Activated CD8-positive, alpha-beta T cell treated with anti-CD3 and anti-CD28 coated beads, Interleukin-2, amount 10 ng/mL, durations not matched to agents 7 days and 5 days (primary cell): Measurements from ENCODE around the gene PPP2R5A. TPM values are rescaled to one million over a fixed set of nuclear protein-coding genes. Genes with fewer than 3 reads are reported as not detected.
"Not testable (repeated sequence)": the region's sequence is repeated elsewhere in the genome, so short reads cannot be mapped to it uniquely, and the experiment has no call there.

Experiments used
- ATAC-seq: fragments of 150-1000 bp; cut with Tn5 transposase; one replicate; pipeline ENCODE4 v1.10.0; 2021; ENCODE audit warnings: moderate library complexity
- CTCF ChIA-PET: fragments of 350-600 bp; sonication (Branson Sonifier 250); formaldehyde crosslinking; loops from one replicate; lab custom pipeline; 2021; ENCODE audit warnings: antibody characterized with exemption; lab: Charles Lee
- POLR2A ChIA-PET: fragments of 350-600 bp; sonication (Branson Sonifier 250); formaldehyde crosslinking; loops from one replicate; lab custom pipeline; 2021; ENCODE audit warnings: antibody characterized with exemption; lab: Charles Lee
- DNase-seq: peaks from one replicate; pipeline ENCODE4 v3.0.0-alpha.2; 2020
- H3K27ac Mint-ChIP-seq: one replicate; pipeline ENCODE4 v1.8.0; 2021; ENCODE audit warnings: mild to moderate bottlenecking, mixed read lengths
- H3K27me3 Mint-ChIP-seq: one replicate; pipeline ENCODE4 v1.8.0; 2021; ENCODE audit warnings: low read depth, mixed read lengths
- H3K36me3 Mint-ChIP-seq: one replicate; pipeline ENCODE4 v1.8.0; 2021; ENCODE audit warnings: low read depth, mixed read lengths
- H3K4me1 Mint-ChIP-seq: one replicate; pipeline ENCODE4 v1.8.0; 2021; ENCODE audit warnings: low read depth, mixed read lengths
- H3K4me3 Mint-ChIP-seq: one replicate; pipeline ENCODE4 v1.8.0; 2021; ENCODE audit warnings: mild to moderate bottlenecking, mixed read lengths
- H3K9me3 Mint-ChIP-seq: one replicate; pipeline ENCODE4 v1.8.0; 2022; ENCODE audit warnings: mixed read lengths; ENCODE audit not compliant: insufficient read depth
- total RNA-seq, 2 experiments: library from RNA; stranded (reverse); gene quantifications; one replicate each; pipeline ENCODE4 v1.2.3, GENCODE V29; 2021

PPP2R5A gene
- total RNA-seq, 2 experiments from 2014 or later = 66.7 to 72.3 TPM

GRCh38 chr1:212386029-212386428 lies 100.8 kb downstream of the PPP2R5A start:
- no peak for DNase-seq
- H3K4me1 Mint-ChIP-seq = peaks cover 7% of the 10 kb centered on the region
- H3K27me3 Mint-ChIP-seq = no peaks in the 10 kb centered on the region
- H3K27ac Mint-ChIP-seq = peak overlapping the region; percentile 9
- CTCF ChIA-PET = interaction anchor here (1.8 kb wide), 1 partner anchor 18 kb away, joined by 5 read pairs; no protein-coding TSS in a partner anchor
- no peak overlapping the region for H3K4me3 Mint-ChIP-seq
- ATAC-seq = no peak
- POLR2A ChIA-PET = no interaction called here
- peaks cover 55% of the 10 kb centered on the region for H3K36me3 Mint-ChIP-seq
- peaks cover 6% of the 10 kb centered on the region for H3K9me3 Mint-ChIP-seq

GRCh38 chr1:212388985-212389716 lies 103.9 kb downstream of the PPP2R5A start:
- peaks cover 11% of the 10 kb centered on the region for H3K4me1 Mint-ChIP-seq
- ChIA-PET CTCF (interaction anchor here (1.1 to 1.3 kb wide), 3 partner anchors 22 to 354 kb away, joined by 3 to 4 read pairs (median 3); partner anchors contain the start of genes DTL and INTS7), POLR2A (no interaction called here)

DNA sequence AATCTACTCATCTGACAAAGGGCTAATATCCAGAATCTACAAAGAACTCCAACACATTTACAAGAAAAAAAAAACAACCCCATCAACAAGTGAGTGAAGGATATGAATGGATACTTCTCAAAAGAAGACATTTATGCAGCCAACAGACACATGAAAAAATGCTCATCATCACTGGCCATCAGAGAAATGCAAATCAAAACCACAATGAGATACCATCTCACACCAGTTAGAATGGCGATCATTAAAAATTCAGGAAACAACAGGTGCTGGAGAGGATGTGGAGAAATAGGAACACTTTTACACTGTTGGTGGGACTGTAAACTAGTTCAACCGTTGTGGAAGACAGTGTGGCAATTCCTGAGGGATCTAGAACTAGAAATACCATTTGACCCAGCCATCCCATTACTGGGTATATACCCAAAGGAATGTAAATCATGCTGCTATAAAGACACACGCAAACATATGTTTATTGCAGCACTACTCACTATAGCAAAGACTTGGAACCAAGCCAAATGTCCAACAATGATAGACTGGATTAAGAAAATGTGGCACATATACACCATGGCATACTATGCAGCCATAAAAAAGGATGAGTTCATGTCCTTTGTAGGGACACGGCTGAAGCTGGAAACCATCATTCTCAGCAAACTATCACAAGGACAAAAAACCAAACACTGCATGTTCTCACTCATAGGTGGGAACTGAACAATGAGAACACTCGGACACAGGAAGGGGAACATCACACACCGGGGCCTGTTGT lies 110.6 kb downstream of the PPP2R5A start:
- H3K4me3 Mint-ChIP-seq, H3K4me1 Mint-ChIP-seq, H3K27me3 Mint-ChIP-seq, H3K27ac Mint-ChIP-seq, CTCF ChIA-PET, ATAC-seq, DNase-seq, POLR2A ChIA-PET: not testable (repeated sequence)
- Mint-ChIP-seq H3K9me3 (peaks cover 18% of the 10 kb centered on the region), H3K36me3 (peaks cover 65% of the 10 kb centered on the region)

More at GRCh38 chr1:212388985-212389716, 103.9 kb downstream of the PPP2R5A start:
- H3K9me3 Mint-ChIP-seq = peaks cover 6% of the 10 kb centered on the region
- DNase-seq (no peak), ATAC-seq (no peak)
- no peak overlapping the region for H3K27ac Mint-ChIP-seq
- no peaks in the 10 kb centered on the region for H3K27me3 Mint-ChIP-seq
- H3K36me3 Mint-ChIP-seq = peaks cover 66% of the 10 kb centered on the region
- H3K4me3 Mint-ChIP-seq = no peak overlapping the region

DNA sequence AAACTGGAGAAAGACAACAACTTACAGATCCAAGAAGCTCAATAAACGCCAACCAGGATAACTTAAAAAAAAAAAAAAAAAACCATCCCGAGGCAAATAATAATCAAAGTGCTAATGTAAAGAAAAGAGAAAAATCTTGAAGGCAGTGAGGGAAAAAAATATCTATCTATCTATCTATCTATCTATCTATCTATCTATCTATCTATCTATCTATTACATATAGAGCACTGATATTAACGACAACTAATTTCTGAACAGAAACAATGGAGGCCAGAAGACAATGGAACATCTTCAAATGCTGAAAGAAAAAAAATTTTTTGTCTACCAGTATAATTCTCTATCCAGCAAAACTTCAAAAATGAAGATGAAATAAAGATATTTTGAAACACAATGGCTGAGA lies 111.4 kb downstream of the PPP2R5A start:
- no peak overlapping the region for H3K27ac Mint-ChIP-seq
- peaks cover 60% of the 10 kb centered on the region for H3K36me3 Mint-ChIP-seq
- DNase-seq = no peak
- peaks cover under 1% of the 10 kb centered on the region for H3K4me1 Mint-ChIP-seq
- CTCF ChIA-PET = interaction anchor here (0.9 kb wide), 1 partner anchor 59 kb away, joined by 4 read pairs; no protein-coding TSS in a partner anchor
- no peaks in the 10 kb centered on the region for H3K27me3 Mint-ChIP-seq
- no peak for ATAC-seq
- POLR2A ChIA-PET = no interaction called here
- peaks cover 18% of the 10 kb centered on the region for H3K9me3 Mint-ChIP-seq
- H3K4me3 Mint-ChIP-seq = no peak overlapping the region

DNA sequence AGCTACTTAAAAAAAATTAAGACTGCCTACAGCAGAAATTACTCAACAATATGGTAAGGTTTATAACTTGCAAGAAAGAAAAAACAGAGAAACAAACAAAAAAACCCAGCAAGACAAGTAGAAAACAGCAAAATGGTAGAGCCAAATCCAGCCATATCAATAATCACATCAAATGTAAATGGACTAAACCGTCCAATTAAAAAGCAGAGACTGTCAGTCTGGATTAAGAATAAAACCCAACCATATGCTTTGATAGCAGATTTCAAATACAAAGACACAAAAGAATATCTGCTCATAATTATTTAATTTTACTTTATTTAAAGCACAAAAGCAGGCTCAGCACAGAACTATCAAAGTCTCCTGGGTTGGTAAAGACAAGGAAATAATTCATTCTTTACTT lies 112.0 kb downstream of the PPP2R5A start:
- ChIA-PET POLR2A (no interaction called here), CTCF (interaction anchor here (0.9 kb wide), 1 partner anchor 59 kb away, joined by 4 read pairs; no protein-coding TSS in a partner anchor)
- H3K27me3 Mint-ChIP-seq = no peaks in the 10 kb centered on the region
- no peaks in the 10 kb centered on the region for H3K4me1 Mint-ChIP-seq
- H3K36me3 Mint-ChIP-seq = peaks cover 60% of the 10 kb centered on the region
- H3K4me3 Mint-ChIP-seq = no peak overlapping the region
- H3K9me3 Mint-ChIP-seq = peaks cover 18% of the 10 kb centered on the region
- ATAC-seq (no peak), DNase-seq (no peak)
- no peak overlapping the region for H3K27ac Mint-ChIP-seq

DNA sequence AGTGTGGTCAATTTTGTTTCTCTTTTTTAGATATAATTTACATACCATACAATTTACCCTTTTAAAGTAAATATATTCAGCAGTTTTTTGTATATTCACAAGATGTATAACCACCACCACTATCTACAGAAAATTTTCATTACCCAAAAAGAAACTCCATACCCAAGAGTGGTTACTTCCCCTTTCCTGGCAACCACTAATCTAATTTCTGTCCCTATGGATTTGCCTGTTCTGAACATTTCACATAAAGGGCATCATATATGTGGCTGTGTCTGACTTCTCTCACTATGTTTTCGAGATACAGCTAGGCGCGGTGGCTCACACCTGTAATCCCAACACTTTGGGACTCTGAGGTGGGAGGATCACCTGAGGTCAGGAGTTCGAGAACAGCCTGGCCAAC lies 115.8 kb downstream of the PPP2R5A start:
- CTCF ChIA-PET = no interaction called here

DNA sequence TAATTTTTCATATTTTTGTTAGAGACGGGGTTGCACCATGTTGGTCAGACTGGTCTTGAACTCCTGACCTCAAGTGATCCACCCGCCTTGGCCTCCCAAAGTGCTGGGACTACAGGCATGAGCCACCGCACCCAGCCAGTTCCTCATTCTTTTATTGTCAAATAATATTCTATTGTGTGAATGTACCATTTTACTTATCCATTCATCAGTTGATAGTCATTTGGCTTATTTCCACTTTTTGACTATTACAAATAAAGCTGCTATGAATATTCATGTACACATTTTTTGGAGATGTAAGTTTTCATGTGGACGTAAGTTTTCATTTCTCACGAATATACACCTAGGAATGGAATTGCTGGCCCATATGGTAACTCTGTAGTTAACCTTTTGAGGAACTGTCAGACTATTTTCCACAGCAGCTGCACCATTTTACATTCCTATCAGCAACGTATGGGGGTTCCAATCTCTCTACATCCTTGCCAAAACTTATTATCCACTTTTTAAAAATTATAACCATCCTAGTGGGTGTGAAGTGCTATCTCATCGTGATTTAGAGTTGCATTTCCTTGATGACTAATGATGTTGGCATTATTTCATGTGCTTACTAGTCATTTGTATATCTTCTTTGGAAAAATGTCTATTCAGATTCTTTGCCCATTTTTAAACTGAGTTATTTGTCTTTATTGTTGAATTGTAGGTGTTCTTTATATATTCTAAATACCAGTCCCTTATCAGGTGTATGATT lies 116.8 kb downstream of the PPP2R5A start:
- no peak overlapping the region for H3K27ac Mint-ChIP-seq
- CTCF ChIA-PET = no interaction called here
- POLR2A ChIA-PET = no interaction called here
- H3K27me3 Mint-ChIP-seq = no peaks in the 10 kb centered on the region
- no peaks in the 10 kb centered on the region for H3K4me1 Mint-ChIP-seq
- DNase-seq (no peak), ATAC-seq (no peak)
- H3K4me3 Mint-ChIP-seq = no peak overlapping the region
- peaks cover 60% of the 10 kb centered on the region for H3K36me3 Mint-ChIP-seq
- H3K9me3 Mint-ChIP-seq = peaks cover 7% of the 10 kb centered on the region

More for the DNA sequence above, 115.8 kb downstream of the PPP2R5A start:
- Mint-ChIP-seq H3K36me3 (peaks cover 62% of the 10 kb centered on the region), H3K27ac (no peak overlapping the region), H3K27me3 (no peaks in the 10 kb centered on the region), H3K9me3 (peaks cover 17% of the 10 kb centered on the region), H3K4me3 (no peak overlapping the region), H3K4me1 (no peaks in the 10 kb centered on the region)
- POLR2A ChIA-PET = no interaction called here
- ATAC-seq = no peak
- no peak for DNase-seq

- CTCF ChIA-PET = no interaction called here
Observed at GRCh38 chr1:212402666-212403321, 117.6 kb downstream of the PPP2R5A start.

DNA sequence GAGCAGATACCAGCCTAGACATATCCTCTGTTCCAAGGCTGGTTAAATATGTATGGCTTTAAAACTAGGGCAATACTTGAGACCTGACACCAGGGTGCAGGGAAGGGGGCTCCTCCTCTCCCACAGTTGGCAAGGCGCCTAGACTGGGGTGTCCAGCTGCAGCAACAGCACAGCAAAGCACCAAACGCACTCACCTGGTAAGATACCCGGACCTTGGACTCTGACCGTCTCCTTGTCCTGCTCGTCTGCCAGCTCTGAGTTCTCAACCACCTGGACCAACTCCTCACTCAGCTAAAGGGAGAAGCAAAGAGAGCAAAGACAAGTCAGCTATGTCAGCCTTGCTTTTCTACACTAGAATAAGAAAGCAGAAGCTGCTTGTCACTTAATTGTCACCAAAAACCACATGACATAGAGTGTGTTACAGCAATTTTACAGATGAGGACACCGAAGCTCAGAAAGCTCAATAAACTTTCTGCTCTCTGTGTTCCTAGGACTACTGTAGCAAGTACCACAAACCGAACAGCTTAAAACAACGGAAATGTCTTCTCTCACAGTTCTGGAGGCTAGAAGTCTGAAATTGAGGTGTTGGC lies 125.1 kb downstream of the PPP2R5A start:
- no peak overlapping the region for H3K4me3 Mint-ChIP-seq
- H3K36me3 Mint-ChIP-seq = peaks cover 58% of the 10 kb centered on the region
- H3K9me3 Mint-ChIP-seq = no peaks in the 10 kb centered on the region
- no peaks in the 10 kb centered on the region for H3K27me3 Mint-ChIP-seq
- CTCF ChIA-PET = interaction anchor here (2.7 kb wide), 1 partner anchor 45 kb away, joined by 13 read pairs; no protein-coding TSS in a partner anchor
- DNase-seq = no peak
- H3K27ac Mint-ChIP-seq = no peak overlapping the region
- ATAC-seq = no peak
- H3K4me1 Mint-ChIP-seq = peaks cover 28% of the 10 kb centered on the region
- POLR2A ChIA-PET = no interaction called here

More at GRCh38 chr1:212402666-212403321, 117.6 kb downstream of the PPP2R5A start:
- no peaks in the 10 kb centered on the region for H3K9me3 Mint-ChIP-seq
- no peaks in the 10 kb centered on the region for H3K27me3 Mint-ChIP-seq
- ATAC-seq (no peak), DNase-seq (no peak)
- H3K27ac Mint-ChIP-seq = no peak overlapping the region
- POLR2A ChIA-PET = no interaction called here
- H3K4me3 Mint-ChIP-seq = no peak overlapping the region
- no peaks in the 10 kb centered on the region for H3K4me1 Mint-ChIP-seq
- peaks cover 59% of the 10 kb centered on the region for H3K36me3 Mint-ChIP-seq
